ENCODE results near the gene PRM3.

The PRM3 gene

GRCh38 chr16:11312718-11313492 is 39.5 kb upstream of the PRM3 start:
- DNase-seq: peak; percentile 23
- Histone ChIP-seq H3K27ac (no peak overlapping the region), H3K27me3 (replicated peaks) (no peaks in the 10 kb centered on the region), H3K4me3 (ENCODE audit: low read depth, low read length) (no peak overlapping the region), H3K36me3 (replicated peaks) (no peaks in the 10 kb centered on the region)
- no peak for TF ChIP-seq CTCF (IDR thresholded peaks at IDR 0.05; ENCODE audit: low read depth, low read length, missing control alignments)
- in situ Hi-C loops (cut with HindIII; ENCODE audit: low pct_ligation_motif_present, low sequenced_read_pairs): no loop called here

- DNase-seq: no peak
- H3K4me3 ChIP-seq (ENCODE audit: low read depth, low read length): no peak overlapping the region
- no peak overlapping the region for H3K27ac ChIP-seq
These were observed 37.6 kb upstream of the PRM3 start for GRCh38 chr16:11310997-11311561.

GRCh38 chr16:11310634-11310977 is 37.2 kb upstream of the PRM3 start:
- H3K27me3 ChIP-seq (replicated peaks): no peaks in the 10 kb centered on the region
- H3K36me3 ChIP-seq (replicated peaks): no peaks in the 10 kb centered on the region
- H3K4me3 ChIP-seq (ENCODE audit: low read depth, low read length): no peak overlapping the region
- in situ Hi-C loops (cut with HindIII; ENCODE audit: low pct_ligation_motif_present, low sequenced_read_pairs): no loop called here
- no peak overlapping the region for H3K27ac ChIP-seq
- no peak for DNase-seq
- no peak for TF ChIP-seq CTCF (IDR thresholded peaks at IDR 0.05; ENCODE audit: low read depth, low read length, missing control alignments)

More at GRCh38 chr16:11310997-11311561, 37.6 kb upstream of the PRM3 start:
- TF ChIP-seq CTCF (IDR thresholded peaks at IDR 0.05; ENCODE audit: low read depth, low read length, missing control alignments): no peak
- Histone ChIP-seq H3K36me3 (replicated peaks) (no peaks in the 10 kb centered on the region), H3K27me3 (replicated peaks) (no peaks in the 10 kb centered on the region)
- in situ Hi-C loops (cut with HindIII; ENCODE audit: low pct_ligation_motif_present, low sequenced_read_pairs): no loop called here

- H3K4me3 ChIP-seq (ENCODE audit: low read depth, low read length): no peak overlapping the region
- in situ Hi-C loops (cut with HindIII; ENCODE audit: low pct_ligation_motif_present, low sequenced_read_pairs): no loop called here
- no peak for DNase-seq
- no peak overlapping the region for H3K27ac ChIP-seq
- no peaks in the 10 kb centered on the region for H3K36me3 ChIP-seq (replicated peaks)
- no peak for TF ChIP-seq CTCF (IDR thresholded peaks at IDR 0.05; ENCODE audit: low read depth, low read length, missing control alignments)
- no peaks in the 10 kb centered on the region for H3K27me3 ChIP-seq (replicated peaks)
These were observed 36.6 kb upstream of the PRM3 start for GRCh38 chr16:11309895-11310633.

GRCh38 chr16:11308493-11309283 is 35.3 kb upstream of the PRM3 start:
- Histone ChIP-seq H3K27me3 (replicated peaks) (no peaks in the 10 kb centered on the region), H3K27ac (no peak overlapping the region), H3K4me3 (ENCODE audit: low read depth, low read length) (no peak overlapping the region), H3K36me3 (replicated peaks) (no peaks in the 10 kb centered on the region)
- no peak for DNase-seq
- TF ChIP-seq CTCF (IDR thresholded peaks at IDR 0.05; ENCODE audit: low read depth, low read length, missing control alignments): no peak
- in situ Hi-C loops (cut with HindIII; ENCODE audit: low pct_ligation_motif_present, low sequenced_read_pairs): no loop called here
